Progenitor cell of endocrine pancreas (in vitro differentiated cells): ENCODE measurements around the gene TNNC2. TPM values are rescaled to one million over a fixed set of nuclear protein-coding genes. Genes with fewer than 3 reads are reported as not detected.

Experiments
- DNase-seq: peaks from one replicate; pipeline ENCODE4 v3.0.0; 2021; ENCODE audit warnings: low spot score; ENCODE audit not compliant: unreplicated experiment
- H3K27ac Mint-ChIP-seq: 2 replicates; pipeline ENCODE4 v1.8.0; 2021; ENCODE audit warnings: mild to moderate bottlenecking, moderate library complexity, mixed read lengths
- H3K27me3 Mint-ChIP-seq: 2 replicates; pipeline ENCODE4 v1.8.0; 2021; ENCODE audit warnings: mixed read lengths
- H3K36me3 Mint-ChIP-seq: 2 replicates; pipeline ENCODE4 v1.8.0; 2022; ENCODE audit warnings: mixed read lengths; ENCODE audit not compliant: insufficient read depth
- H3K4me1 Mint-ChIP-seq: 2 replicates; pipeline ENCODE4 v1.8.0; 2021; ENCODE audit warnings: low read depth, mixed read lengths
- H3K4me3 Mint-ChIP-seq: 2 replicates; pipeline ENCODE4 v1.8.0; 2021; ENCODE audit warnings: low read depth, mild to moderate bottlenecking, moderate library complexity, mixed read lengths
- H3K9me3 Mint-ChIP-seq: 2 replicates; pipeline ENCODE4 v1.8.0; 2021; ENCODE audit warnings: low read depth, mixed read lengths
- CTCF ChIP-seq: fragments of 200-600 bp; sonication (generic); IDR thresholded peaks from one replicate; pipeline ENCODE4 v1.5.0; 2021; ENCODE audit warnings: antibody characterized with exemption, mild to moderate bottlenecking; ENCODE audit not compliant: unreplicated experiment
- total RNA-seq: library from RNA; stranded (reverse); gene quantifications from 2 replicates; pipeline ENCODE4 v1.2.1, GENCODE V29; 2021

TNNC2 gene
- total RNA-seq, 1 donor from 2014 or later, result not detected

GRCh38 chr20:45840700-45841198 is 13.6 kb upstream of the TNNC2 start:
- no peak for TF ChIP-seq CTCF
- Mint-ChIP-seq H3K4me1 (no peaks in the 10 kb centered on the region), H3K4me3 (no peak overlapping the region), H3K9me3 (no peaks in the 10 kb centered on the region), H3K27me3 (no peaks in the 10 kb centered on the region), H3K36me3 (peaks cover 10% of the 10 kb centered on the region), H3K27ac (no peak overlapping the region)
- DNase-seq, result no peak

GRCh38 chr20:45836841-45837240 is 9.7 kb upstream of the TNNC2 start:
- Mint-ChIP-seq H3K27me3 (no peaks in the 10 kb centered on the region), H3K36me3 (peaks cover 3% of the 10 kb centered on the region), H3K9me3 (no peaks in the 10 kb centered on the region), H3K4me1 (peaks cover 4% of the 10 kb centered on the region), H3K27ac (no peak overlapping the region), H3K4me3 (no peak overlapping the region)
- no peak for DNase-seq
- no peak for TF ChIP-seq CTCF

GRCh38 chr20:45835825-45836224 is 8.7 kb upstream of the TNNC2 start:
- no peaks in the 10 kb centered on the region for H3K9me3 Mint-ChIP-seq
- no peaks in the 10 kb centered on the region for H3K27me3 Mint-ChIP-seq
- H3K4me1 Mint-ChIP-seq, result peaks cover 4% of the 10 kb centered on the region
- no peak for DNase-seq
- H3K27ac Mint-ChIP-seq, result no peak overlapping the region
- peaks cover 3% of the 10 kb centered on the region for H3K36me3 Mint-ChIP-seq
- TF ChIP-seq CTCF, result no peak
- no peak overlapping the region for H3K4me3 Mint-ChIP-seq

- no peak overlapping the region for H3K4me3 Mint-ChIP-seq
- H3K27me3 Mint-ChIP-seq, result peaks cover 1% of the 10 kb centered on the region
- no peak overlapping the region for H3K27ac Mint-ChIP-seq
- peaks cover 4% of the 10 kb centered on the region for H3K4me1 Mint-ChIP-seq
- DNase-seq, result no peak
- H3K36me3 Mint-ChIP-seq, result peaks cover 3% of the 10 kb centered on the region
- no peak for TF ChIP-seq CTCF
- H3K9me3 Mint-ChIP-seq, result no peaks in the 10 kb centered on the region
Measured at GRCh38 chr20:45835329-45835765, 8.2 kb upstream of the TNNC2 start.

GRCh38 chr20:45834797-45835161 is 7.7 kb upstream of the TNNC2 start:
- Mint-ChIP-seq H3K27ac (no peak overlapping the region), H3K9me3 (no peaks in the 10 kb centered on the region), H3K36me3 (peaks cover 3% of the 10 kb centered on the region), H3K4me1 (peaks cover 4% of the 10 kb centered on the region), H3K4me3 (peak overlapping the region; percentile 68), H3K27me3 (peaks cover 3% of the 10 kb centered on the region)
- no peak for TF ChIP-seq CTCF
- no peak for DNase-seq
